GM18519 (cell line): ENCODE measurements around the gene ZCCHC2.

Experiments
- ATAC-seq: cut with Tn5 transposase; IDR thresholded peaks from one replicate; pipeline ENCODE4 v1.9.1; 2021; ENCODE audit warnings: mild to moderate bottlenecking, moderate library complexity; ENCODE audit not compliant: unreplicated experiment, low FRiP score

Gene ZCCHC2

GRCh38 chr18:62522504-62523254 is at the start of gene ZCCHC2:
TSS of gene ZCCHC2 (plus strand) at chr18:62523025. CDS start at chr18:62523425, 400 bp downstream.
- peak; percentile 61 for ATAC-seq

- ATAC-seq, result no peak
Measured at GRCh38 chr18:62479574-62479973, 43.3 kb upstream of the ZCCHC2 start.

- no peak for ATAC-seq
Measured at GRCh38 chr18:62480927-62481326, 41.9 kb upstream of the ZCCHC2 start.

- ATAC-seq, result no peak
Measured at GRCh38 chr18:62484941-62485340, 37.9 kb upstream of the ZCCHC2 start.

GRCh38 chr18:62485684-62486083 is 37.1 kb upstream of the ZCCHC2 start:
- ATAC-seq, result no peak

GRCh38 chr18:62486290-62486964 is 36.4 kb upstream of the ZCCHC2 start:
- no peak for ATAC-seq

GRCh38 chr18:62487161-62487560 is 35.7 kb upstream of the ZCCHC2 start:
- ATAC-seq, result no peak

- no peak for ATAC-seq
Measured at GRCh38 chr18:62490967-62491695, 31.7 kb upstream of the ZCCHC2 start.

- no peak for ATAC-seq
Measured at GRCh38 chr18:62493033-62493862, 29.6 kb upstream of the ZCCHC2 start.

- ATAC-seq, result no peak
Measured at GRCh38 chr18:62494764-62495163, 28.1 kb upstream of the ZCCHC2 start.

GRCh38 chr18:62496262-62496661 is 26.6 kb upstream of the ZCCHC2 start:
- no peak for ATAC-seq

GRCh38 chr18:62497190-62497772 is 25.5 kb upstream of the ZCCHC2 start:
- no peak for ATAC-seq

GRCh38 chr18:62498616-62499262 is 24.1 kb upstream of the ZCCHC2 start:
- no peak for ATAC-seq

GRCh38 chr18:62499263-62499650 is 23.6 kb upstream of the ZCCHC2 start:
- no peak for ATAC-seq

- ATAC-seq, result no peak
Measured at GRCh38 chr18:62500174-62500573, 22.7 kb upstream of the ZCCHC2 start.

GRCh38 chr18:62500966-62501591 is 21.7 kb upstream of the ZCCHC2 start:
- ATAC-seq, result no peak

- ATAC-seq, result peak; percentile 93
Measured at GRCh38 chr18:62505669-62506494, 16.9 kb upstream of the ZCCHC2 start.

- ATAC-seq, result peak; percentile 1
Measured at GRCh38 chr18:62506495-62507143, 16.2 kb upstream of the ZCCHC2 start.
